HFFc6 (cell line): ENCODE data around the gene TMEM232. TPM values are rescaled to one million over a fixed set of nuclear protein-coding genes. Genes with fewer than 3 reads are reported as not detected.

ENCODE experiments used
- DNase-seq: peaks from one replicate; pipeline ENCODE4 v3.0.0-alpha.2; 2018
- H3K27ac Mint-ChIP-seq: 2 replicates; pipeline ENCODE4 v1.8.0; 2020; ENCODE audit warnings: mild to moderate bottlenecking, mixed read lengths
- H3K27me3 Mint-ChIP-seq: 2 replicates; pipeline ENCODE4 v1.8.0; 2021; ENCODE audit warnings: mild to moderate bottlenecking, moderate library complexity, mixed read lengths; ENCODE audit not compliant: insufficient read depth
- H3K36me3 Mint-ChIP-seq: 2 replicates; pipeline ENCODE4 v1.8.0; 2021; ENCODE audit warnings: low read depth, mixed read lengths
- H3K4me1 Mint-ChIP-seq: 2 replicates; pipeline ENCODE4 v1.8.0; 2020; ENCODE audit warnings: low read depth, mixed read lengths
- H3K4me3 Mint-ChIP-seq: 2 replicates; pipeline ENCODE4 v1.8.0; 2020; ENCODE audit warnings: mild to moderate bottlenecking, moderate library complexity, mixed read lengths
- H3K9me3 Mint-ChIP-seq: 2 replicates; pipeline ENCODE4 v1.8.0; 2020; ENCODE audit warnings: mild to moderate bottlenecking, mixed read lengths
- CTCF ChIP-seq: fragments of 200-600 bp; sonication (generic); IDR thresholded peaks from 2 replicates; pipeline ENCODE4 v1.5.0; 2021; ENCODE audit warnings: antibody characterized with exemption, mild to moderate bottlenecking
- total RNA-seq, 6 experiments: library from RNA; stranded (reverse); fragmentation: NEBNext Ultra II Directional; extraction: Animal tissue kit (Norgen Biotek cat#: 25700); gene quantifications; 2 replicates in 1 of 6; 3 replicates in 5 of 6; pipeline ENCODE4 v1.2.3, GENCODE V29; 2021

The TMEM232 gene
- total RNA-seq, 6 experiments from 2014 or later = 0.36 to 1.3 (median 1.0) TPM

- no peaks in the 10 kb centered on the region for H3K36me3 Mint-ChIP-seq
- H3K9me3 Mint-ChIP-seq = peaks cover 10% of the 10 kb centered on the region
- H3K27ac Mint-ChIP-seq = no peak overlapping the region
- DNase-seq = no peak
- H3K4me3 Mint-ChIP-seq = no peak overlapping the region
- TF ChIP-seq CTCF = no peak
- no peaks in the 10 kb centered on the region for H3K4me1 Mint-ChIP-seq
- H3K27me3 Mint-ChIP-seq = no peaks in the 10 kb centered on the region
Observed at GRCh38 chr5:110477911-110478310, 248.6 kb downstream of the TMEM232 start.

GRCh38 chr5:110476164-110476563 lies 250.3 kb downstream of the TMEM232 start:
- H3K36me3 Mint-ChIP-seq = no peaks in the 10 kb centered on the region
- no peak overlapping the region for H3K27ac Mint-ChIP-seq
- DNase-seq = no peak
- no peaks in the 10 kb centered on the region for H3K4me1 Mint-ChIP-seq
- H3K4me3 Mint-ChIP-seq = no peak overlapping the region
- no peaks in the 10 kb centered on the region for H3K27me3 Mint-ChIP-seq
- no peak for TF ChIP-seq CTCF
- peaks cover 20% of the 10 kb centered on the region for H3K9me3 Mint-ChIP-seq

DNA sequence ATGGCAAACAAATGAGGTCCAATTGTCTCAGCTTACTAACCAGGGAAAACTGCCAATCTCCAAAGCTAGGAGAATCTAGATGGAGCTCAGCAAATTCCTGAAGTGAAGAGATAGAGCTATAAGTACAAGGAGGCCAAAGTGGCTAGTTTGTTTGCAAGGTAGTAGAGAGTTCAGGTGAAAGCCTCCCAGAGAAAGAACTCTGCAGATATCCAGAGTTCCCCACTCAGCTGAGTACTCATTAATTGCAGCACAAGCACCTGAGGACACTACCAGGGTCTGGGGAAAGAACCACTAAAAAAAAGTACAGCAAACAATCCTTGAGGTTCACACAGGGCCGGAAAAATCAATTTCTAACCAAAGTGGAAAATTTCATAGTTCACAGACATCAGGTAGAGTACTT lies 250.9 kb downstream of the TMEM232 start:
- no peaks in the 10 kb centered on the region for H3K4me1 Mint-ChIP-seq
- no peak for TF ChIP-seq CTCF
- no peak overlapping the region for H3K4me3 Mint-ChIP-seq
- no peak overlapping the region for H3K27ac Mint-ChIP-seq
- no peak for DNase-seq
- H3K27me3 Mint-ChIP-seq = no peaks in the 10 kb centered on the region
- peaks cover 26% of the 10 kb centered on the region for H3K9me3 Mint-ChIP-seq
- no peaks in the 10 kb centered on the region for H3K36me3 Mint-ChIP-seq

DNA sequence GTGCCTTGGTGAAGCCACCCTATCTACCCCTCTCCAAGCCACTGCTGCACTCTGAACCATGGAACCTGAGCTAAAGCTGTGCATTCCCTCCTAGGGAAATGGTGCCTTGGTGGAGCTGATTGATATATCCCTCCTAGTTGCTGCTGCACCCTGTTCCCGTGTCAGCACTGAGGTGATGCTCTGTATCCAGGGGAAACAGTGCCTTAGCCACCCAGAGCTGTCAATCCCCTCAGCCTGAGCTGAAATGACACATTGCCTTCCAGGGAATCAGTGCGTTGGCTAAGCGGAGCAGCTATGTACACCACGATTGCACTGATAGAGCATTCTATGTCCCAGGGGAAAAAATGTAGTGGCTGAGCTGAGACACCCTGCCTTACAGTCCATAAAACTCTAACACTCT lies 257.0 kb downstream of the TMEM232 start:
- no peak overlapping the region for H3K4me3 Mint-ChIP-seq

GRCh38 chr5:110463106-110463505 lies 263.4 kb downstream of the TMEM232 start:
- Mint-ChIP-seq H3K36me3 (no peaks in the 10 kb centered on the region), H3K4me1 (no peaks in the 10 kb centered on the region), H3K27me3 (no peaks in the 10 kb centered on the region), H3K9me3 (peaks cover 22% of the 10 kb centered on the region; the same call in 1 of the 2 replicates), H3K4me3 (no peak overlapping the region), H3K27ac (no peak overlapping the region)
- TF ChIP-seq CTCF = no peak
- DNase-seq = no peak

More for the DNA sequence above, 257.0 kb downstream of the TMEM232 start:
- no peak overlapping the region for H3K27ac Mint-ChIP-seq
- H3K36me3 Mint-ChIP-seq = no peaks in the 10 kb centered on the region
- TF ChIP-seq CTCF = no peak
- H3K27me3 Mint-ChIP-seq = no peaks in the 10 kb centered on the region
- H3K9me3 Mint-ChIP-seq = peaks cover 35% of the 10 kb centered on the region
- no peak for DNase-seq
- H3K4me1 Mint-ChIP-seq = no peaks in the 10 kb centered on the region

DNA sequence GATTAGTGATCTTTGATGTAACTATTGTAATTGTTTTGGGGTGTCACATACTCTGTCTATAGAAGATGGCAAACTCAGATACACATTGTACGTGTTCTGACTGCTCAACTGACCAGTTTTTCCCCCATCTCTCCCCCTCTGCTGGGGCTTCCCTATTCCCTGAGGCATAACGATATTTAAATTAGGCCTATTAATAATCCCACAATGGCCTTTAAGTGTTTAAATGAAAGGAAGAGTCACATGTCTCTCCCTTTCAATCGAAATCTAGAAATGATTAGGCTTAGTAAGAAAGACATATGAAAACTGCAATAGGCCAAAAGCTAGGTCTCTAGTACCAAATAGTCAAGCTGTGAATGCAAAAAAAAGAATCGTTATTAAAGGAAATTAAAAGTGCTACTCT lies 265.6 kb downstream of the TMEM232 start:
- Mint-ChIP-seq H3K36me3 (no peaks in the 10 kb centered on the region), H3K27me3 (no peaks in the 10 kb centered on the region), H3K27ac (no peak overlapping the region), H3K4me1 (no peaks in the 10 kb centered on the region), H3K4me3 (no peak overlapping the region), H3K9me3 (peaks cover 22% of the 10 kb centered on the region; the same call in 1 of the 2 replicates)
- DNase-seq = no peak
- no peak for TF ChIP-seq CTCF
